LNCAP (cell line): ENCODE results near the gene RAP1GAP.

ENCODE experiments used
- TF ChIP-seq, protein P1 (sequence below): fragments of 450-650 bp; IDR thresholded peaks from 2 replicates; pipeline ENCODE4 v1.5.1; 2017; ENCODE audit warnings: mild to moderate bottlenecking

RAP1GAP gene

DNA sequence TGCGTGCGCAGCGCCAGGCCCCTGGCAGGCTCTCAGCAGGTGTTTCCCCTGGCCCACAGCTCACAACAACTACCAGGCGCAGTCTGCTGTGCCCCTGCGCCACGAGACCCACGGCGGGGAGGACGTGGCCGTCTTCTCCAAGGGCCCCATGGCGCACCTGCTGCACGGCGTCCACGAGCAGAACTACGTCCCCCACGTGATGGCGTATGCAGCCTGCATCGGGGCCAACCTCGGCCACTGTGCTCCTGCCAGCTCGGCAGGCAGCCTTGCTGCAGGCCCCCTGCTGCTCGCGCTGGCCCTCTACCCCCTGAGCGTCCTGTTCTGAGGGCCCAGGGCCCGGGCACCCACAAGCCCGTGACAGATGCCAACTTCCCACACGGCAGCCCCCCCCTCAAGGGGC lies 91.8 kb downstream of the RAP1GAP start:
- TF ChIP-seq, protein P1, sequence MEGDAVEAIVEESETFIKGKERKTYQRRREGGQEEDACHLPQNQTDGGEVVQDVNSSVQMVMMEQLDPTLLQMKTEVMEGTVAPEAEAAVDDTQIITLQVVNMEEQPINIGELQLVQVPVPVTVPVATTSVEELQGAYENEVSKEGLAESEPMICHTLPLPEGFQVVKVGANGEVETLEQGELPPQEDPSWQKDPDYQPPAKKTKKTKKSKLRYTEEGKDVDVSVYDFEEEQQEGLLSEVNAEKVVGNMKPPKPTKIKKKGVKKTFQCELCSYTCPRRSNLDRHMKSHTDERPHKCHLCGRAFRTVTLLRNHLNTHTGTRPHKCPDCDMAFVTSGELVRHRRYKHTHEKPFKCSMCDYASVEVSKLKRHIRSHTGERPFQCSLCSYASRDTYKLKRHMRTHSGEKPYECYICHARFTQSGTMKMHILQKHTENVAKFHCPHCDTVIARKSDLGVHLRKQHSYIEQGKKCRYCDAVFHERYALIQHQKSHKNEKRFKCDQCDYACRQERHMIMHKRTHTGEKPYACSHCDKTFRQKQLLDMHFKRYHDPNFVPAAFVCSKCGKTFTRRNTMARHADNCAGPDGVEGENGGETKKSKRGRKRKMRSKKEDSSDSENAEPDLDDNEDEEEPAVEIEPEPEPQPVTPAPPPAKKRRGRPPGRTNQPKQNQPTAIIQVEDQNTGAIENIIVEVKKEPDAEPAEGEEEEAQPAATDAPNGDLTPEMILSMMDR, result no peak

DNA sequence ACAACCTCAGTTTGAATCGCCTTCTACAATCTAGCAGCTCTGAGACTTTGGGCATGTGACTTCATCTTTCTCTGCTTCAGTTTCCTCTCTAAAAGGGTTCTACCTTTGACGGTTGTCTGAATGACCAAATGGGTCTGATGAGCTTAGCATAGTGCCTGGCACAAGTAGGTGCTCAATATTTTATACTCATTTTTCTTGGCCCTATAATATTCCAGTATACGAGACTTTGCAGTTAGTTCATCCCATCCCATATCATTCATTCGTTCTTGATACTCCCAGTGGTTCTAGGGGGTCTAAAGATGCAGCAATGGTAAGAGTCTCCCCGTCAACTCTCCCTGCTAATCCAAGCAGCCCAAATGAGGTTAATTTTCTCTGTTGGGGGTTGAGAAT lies 92.4 kb downstream of the RAP1GAP start:
- TF ChIP-seq, protein P1, result no peak

DNA sequence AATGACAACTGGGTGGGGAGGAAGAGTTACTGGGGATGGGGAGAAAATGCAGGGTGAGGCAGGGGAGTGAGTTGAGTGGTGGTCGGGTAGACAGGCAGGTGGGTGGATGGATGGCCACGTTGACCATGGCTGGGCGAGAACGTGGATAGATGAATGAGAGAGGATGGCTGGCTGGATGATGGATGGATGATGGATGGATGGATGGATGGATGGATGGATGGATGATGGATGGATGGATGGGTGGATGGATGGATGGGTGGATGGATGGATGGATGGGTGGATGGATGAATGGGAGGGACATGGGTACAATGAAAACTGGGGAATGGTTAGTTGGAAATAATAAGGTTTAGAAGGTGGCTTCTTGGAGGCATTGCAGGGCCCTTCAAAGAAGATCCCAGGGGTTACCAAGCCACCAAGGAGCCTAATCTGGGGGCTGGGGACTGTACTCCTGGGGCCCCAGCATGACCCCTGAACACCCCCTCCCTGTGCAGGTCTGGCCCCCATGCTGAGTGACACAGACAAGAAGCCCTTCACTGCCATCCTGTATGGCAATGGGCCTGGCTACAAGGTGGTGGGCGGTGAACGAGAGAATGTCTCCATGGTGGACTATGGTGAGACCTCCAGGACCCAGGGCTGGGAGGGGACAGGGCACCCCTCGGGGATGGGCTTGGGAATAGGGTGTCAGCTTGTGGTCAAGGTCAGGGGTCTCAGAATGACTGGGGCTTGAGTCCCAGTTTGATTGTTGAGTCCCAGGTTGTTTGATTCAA lies 92.9 kb downstream of the RAP1GAP start:
- TF ChIP-seq, protein P1, result no peak

DNA sequence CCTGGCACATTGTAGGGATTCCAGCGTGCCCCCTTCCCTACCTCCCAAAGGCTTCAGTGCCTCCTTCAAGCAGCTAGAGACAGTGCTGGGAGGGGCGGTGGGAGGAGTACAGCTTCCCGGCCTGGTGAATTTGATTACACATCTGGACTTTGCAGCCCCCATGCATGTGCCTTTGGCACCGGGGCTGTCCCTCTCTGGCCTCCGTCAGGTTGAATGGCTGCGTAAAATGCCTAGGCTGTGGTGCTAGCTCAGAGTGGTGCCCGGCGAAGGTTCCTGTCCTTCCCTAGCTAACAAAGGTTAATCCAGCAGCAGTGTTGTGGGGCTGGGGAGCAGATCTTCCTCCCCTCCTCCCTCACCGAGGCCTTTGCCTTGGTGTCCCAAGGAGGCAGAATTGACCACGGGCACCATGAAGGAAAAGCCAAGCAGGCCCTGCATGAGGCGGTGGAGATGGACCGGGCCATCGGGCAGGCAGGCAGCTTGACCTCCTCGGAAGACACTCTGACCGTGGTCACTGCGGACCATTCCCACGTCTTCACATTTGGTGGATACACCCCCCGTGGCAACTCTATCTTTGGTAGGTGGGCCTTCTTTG lies 93.7 kb downstream of the RAP1GAP start:
- TF ChIP-seq, protein P1, result no peak

DNA sequence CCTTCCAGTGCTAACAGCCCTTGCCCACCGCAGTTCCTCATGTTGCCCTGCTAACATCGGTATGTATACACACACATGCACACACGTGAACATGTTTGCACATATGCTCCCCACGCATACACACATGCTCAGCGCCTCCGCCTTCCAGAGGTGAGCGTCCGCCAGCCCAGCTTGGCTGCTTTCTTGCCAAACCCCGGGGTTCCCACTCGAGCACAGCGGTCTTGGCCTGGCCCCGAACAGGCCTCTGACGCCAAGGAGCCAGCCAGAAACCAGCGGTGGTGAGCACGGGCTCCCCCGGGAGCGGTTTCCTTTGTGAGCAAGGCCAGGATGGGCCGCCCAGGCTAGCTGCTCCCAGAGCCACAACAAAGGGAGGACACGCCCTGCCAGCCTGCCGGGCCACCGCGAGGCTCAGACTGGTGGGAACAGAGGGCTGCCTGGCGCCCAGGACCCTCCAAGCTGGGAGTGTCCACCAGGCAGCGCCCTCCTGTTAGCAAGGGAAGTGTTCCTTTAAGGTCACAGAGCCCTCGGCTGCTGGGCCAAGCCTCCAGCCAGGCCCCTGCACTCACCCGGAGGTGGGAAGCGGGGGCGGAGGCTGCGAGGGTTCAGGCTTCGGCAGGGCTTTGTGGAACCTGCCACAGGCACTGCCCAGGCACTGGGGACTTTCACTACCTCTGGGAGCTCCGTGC lies 94.5 kb downstream of the RAP1GAP start:
- TF ChIP-seq, protein P1, result no peak

DNA sequence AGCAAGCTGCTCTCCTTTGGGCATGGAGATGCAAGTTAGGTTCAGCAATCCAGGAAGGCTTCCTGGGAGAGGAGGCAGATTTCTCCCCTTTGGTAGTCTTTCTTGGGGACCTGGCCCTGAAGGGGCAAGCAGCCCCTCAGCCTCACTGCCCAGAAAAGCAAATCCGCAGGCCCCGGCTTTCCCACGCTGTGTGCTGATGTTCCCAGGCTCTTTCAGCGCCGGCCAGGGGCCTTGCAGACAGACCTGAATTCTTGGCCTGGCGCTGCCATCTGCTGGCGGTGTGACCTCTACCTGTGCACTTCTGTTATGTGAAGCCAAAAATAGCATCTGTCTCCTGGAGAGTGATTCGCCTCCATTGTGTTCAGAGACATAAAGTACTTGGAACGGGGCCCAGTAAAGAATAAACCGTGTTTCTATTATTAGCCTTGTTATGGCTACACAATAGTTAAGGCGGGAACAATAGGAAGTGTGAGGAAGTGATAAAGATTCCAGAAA lies 95.1 kb downstream of the RAP1GAP start:
- TF ChIP-seq, protein P1, result peak; percentile 55

DNA sequence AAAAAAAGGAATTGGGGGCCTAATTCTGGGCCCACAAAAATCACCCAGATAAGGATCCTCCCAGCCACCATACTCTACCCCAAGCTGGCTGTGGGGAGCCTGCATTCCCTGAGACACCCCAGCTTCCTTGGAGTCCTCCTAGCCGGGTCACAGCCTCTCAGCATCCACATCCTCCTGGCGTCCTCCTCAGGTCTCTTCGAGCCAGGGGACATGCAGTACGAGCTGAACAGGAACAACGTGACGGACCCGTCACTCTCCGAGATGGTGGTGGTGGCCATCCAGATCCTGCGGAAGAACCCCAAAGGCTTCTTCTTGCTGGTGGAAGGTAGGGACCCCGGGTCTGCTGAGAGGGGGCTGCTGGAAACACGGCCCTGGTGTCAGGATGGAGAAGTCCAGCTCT lies 95.7 kb downstream of the RAP1GAP start:
- TF ChIP-seq, protein P1, result no peak
